ENCODE results near the gene DAGLB.
"Not testable (repeated sequence)": the region's sequence is repeated elsewhere in the genome, so short reads cannot be mapped to it uniquely, and the experiment has no call there.

DNA sequence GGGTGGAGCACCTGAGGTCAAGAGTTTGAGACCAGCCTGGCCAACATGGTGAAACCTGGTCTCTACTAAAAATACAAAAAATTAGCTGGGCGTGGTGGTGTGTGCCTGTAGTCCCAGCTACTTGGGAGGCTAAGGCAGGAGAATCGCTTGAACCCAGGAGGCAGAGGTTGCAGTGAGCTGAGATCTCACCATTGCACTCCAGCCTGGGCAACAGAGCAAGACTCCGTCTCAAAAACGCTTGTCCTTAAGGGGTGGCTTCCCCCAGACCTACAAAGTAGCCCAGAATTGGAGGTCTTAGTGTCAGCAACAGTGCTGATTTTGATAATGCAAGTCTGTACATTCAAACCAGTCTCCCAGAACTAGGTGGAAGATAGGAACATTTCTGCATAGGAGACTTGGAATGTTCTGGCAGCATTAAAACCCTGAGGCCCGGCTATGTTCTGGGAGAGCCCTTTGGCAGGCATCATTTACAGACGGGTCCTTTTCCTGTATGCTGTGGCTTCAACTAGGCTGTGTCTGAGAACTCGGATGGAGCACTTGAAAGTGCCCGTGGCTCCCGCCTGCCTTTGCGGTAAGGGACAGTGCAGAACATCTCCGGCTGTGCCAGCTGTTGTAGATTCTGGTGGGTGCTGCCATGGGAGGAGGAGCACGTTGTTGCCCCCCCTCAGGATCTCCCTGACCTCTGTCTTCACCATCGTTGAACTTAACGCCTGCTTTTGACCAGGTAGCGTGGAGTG, 49.8 kb downstream of the DAGLB start:
- TF ChIP-seq, protein P1, sequence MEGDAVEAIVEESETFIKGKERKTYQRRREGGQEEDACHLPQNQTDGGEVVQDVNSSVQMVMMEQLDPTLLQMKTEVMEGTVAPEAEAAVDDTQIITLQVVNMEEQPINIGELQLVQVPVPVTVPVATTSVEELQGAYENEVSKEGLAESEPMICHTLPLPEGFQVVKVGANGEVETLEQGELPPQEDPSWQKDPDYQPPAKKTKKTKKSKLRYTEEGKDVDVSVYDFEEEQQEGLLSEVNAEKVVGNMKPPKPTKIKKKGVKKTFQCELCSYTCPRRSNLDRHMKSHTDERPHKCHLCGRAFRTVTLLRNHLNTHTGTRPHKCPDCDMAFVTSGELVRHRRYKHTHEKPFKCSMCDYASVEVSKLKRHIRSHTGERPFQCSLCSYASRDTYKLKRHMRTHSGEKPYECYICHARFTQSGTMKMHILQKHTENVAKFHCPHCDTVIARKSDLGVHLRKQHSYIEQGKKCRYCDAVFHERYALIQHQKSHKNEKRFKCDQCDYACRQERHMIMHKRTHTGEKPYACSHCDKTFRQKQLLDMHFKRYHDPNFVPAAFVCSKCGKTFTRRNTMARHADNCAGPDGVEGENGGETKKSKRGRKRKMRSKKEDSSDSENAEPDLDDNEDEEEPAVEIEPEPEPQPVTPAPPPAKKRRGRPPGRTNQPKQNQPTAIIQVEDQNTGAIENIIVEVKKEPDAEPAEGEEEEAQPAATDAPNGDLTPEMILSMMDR (optimal IDR thresholded peaks at IDR 0.05 in 1 of 3, IDR thresholded peaks at IDR 0.05 in 1 of 3, conservative IDR thresholded peaks at IDR 0.05 in 1 of 3; ENCODE audit: extremely low read depth in 1 of 3, insufficient read depth in 2 of 3, low read length in 3 of 3): not testable (repeated sequence)
- not testable (repeated sequence) for TF ChIP-seq EZH2 (IDR thresholded peaks at IDR 0.05; ENCODE audit: low read length)
